Measurements from ENCODE around the gene CHERP.

CHERP gene

GRCh38 chr19:16540948-16541347 is 1.3 kb downstream of the CHERP start:
- DNase-seq: no peak

- DNase-seq: no peak
Measured at GRCh38 chr19:16537111-16537510, 5.1 kb downstream of the CHERP start.

GRCh38 chr19:16536130-16536529 is 6.1 kb downstream of the CHERP start:
- DNase-seq: no peak

GRCh38 chr19:16535381-16535780 is 6.9 kb downstream of the CHERP start:
- DNase-seq: no peak

- no peak for DNase-seq
Measured at GRCh38 chr19:16532440-16533234, 9.6 kb downstream of the CHERP start.

GRCh38 chr19:16531380-16531669 is 10.9 kb downstream of the CHERP start:
- DNase-seq: no peak

GRCh38 chr19:16530540-16531379 is 11.5 kb downstream of the CHERP start:
- no peak for DNase-seq

GRCh38 chr19:16529466-16530144 is 12.6 kb downstream of the CHERP start:
- DNase-seq: no peak

GRCh38 chr19:16527971-16528521 is 14.2 kb downstream of the CHERP start:
- DNase-seq: peak; percentile 35 to 39

- no peak for DNase-seq
Measured at GRCh38 chr19:16527334-16527935, 14.8 kb downstream of the CHERP start.

GRCh38 chr19:16525751-16526481 is 16.3 kb downstream of the CHERP start:
- DNase-seq: no peak

GRCh38 chr19:16524991-16525734 is 17.1 kb downstream of the CHERP start:
- DNase-seq: no peak

GRCh38 chr19:16522559-16523377 is 19.5 kb downstream of the CHERP start:
- no peak for DNase-seq

GRCh38 chr19:16521715-16522289 is 20.4 kb downstream of the CHERP start:
- no peak for DNase-seq

- DNase-seq: no peak
Measured at GRCh38 chr19:16520986-16521624, 21.1 kb downstream of the CHERP start.

GRCh38 chr19:16520074-16520973 is 21.9 kb downstream of the CHERP start:
- DNase-seq: no peak

- no peak for DNase-seq
Measured at GRCh38 chr19:16519230-16519687, 23.0 kb downstream of the CHERP start.

- DNase-seq: no peak
Measured at GRCh38 chr19:16518483-16519229, 23.6 kb downstream of the CHERP start.
